GM12864 (cell line): ENCODE results near the gene CLEC1A.

Experiments
- DNase-seq: peaks from one replicate; pipeline ENCODE4 v3.0.0-alpha.2; 2011; ENCODE audit warnings: low read depth
- H3K4me3 ChIP-seq: 2 replicates; pipeline ENCODE4 v1.5.1; 2011; ENCODE audit warnings: mild to moderate bottlenecking, low read depth, low read length, control low read depth
- TF ChIP-seq, protein P1 (sequence below): IDR thresholded peaks from 2 replicates; pipeline ENCODE4 v1.5.1; 2011; ENCODE audit warnings: low read depth, mild to moderate bottlenecking, moderate library complexity, low read length, control low read depth, inconsistent platforms; ENCODE audit errors: missing control alignments

Gene CLEC1A

DNA sequence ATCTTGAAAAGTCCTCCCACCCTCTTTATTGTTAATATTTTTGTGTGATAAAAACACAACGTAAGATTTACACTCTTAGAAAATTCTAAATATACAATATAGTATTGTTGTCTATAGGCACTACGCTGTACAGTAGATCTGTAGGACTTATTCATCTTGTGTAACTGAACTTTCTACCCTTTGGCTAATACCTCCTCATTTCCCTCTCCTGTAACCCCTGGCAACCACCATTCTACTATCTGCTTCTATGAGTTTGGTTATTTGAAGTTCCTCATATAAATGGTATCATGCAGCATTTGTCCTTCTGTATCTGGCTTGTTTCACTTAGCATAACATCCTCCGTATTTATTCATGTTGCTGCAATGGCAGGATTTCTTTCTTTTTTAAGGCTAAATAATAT, 73.5 kb downstream of the CLEC1A start:
- no peak overlapping the region for H3K4me3 ChIP-seq
- DNase-seq, result no peak
- TF ChIP-seq, protein P1, sequence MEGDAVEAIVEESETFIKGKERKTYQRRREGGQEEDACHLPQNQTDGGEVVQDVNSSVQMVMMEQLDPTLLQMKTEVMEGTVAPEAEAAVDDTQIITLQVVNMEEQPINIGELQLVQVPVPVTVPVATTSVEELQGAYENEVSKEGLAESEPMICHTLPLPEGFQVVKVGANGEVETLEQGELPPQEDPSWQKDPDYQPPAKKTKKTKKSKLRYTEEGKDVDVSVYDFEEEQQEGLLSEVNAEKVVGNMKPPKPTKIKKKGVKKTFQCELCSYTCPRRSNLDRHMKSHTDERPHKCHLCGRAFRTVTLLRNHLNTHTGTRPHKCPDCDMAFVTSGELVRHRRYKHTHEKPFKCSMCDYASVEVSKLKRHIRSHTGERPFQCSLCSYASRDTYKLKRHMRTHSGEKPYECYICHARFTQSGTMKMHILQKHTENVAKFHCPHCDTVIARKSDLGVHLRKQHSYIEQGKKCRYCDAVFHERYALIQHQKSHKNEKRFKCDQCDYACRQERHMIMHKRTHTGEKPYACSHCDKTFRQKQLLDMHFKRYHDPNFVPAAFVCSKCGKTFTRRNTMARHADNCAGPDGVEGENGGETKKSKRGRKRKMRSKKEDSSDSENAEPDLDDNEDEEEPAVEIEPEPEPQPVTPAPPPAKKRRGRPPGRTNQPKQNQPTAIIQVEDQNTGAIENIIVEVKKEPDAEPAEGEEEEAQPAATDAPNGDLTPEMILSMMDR, result no peak

DNA sequence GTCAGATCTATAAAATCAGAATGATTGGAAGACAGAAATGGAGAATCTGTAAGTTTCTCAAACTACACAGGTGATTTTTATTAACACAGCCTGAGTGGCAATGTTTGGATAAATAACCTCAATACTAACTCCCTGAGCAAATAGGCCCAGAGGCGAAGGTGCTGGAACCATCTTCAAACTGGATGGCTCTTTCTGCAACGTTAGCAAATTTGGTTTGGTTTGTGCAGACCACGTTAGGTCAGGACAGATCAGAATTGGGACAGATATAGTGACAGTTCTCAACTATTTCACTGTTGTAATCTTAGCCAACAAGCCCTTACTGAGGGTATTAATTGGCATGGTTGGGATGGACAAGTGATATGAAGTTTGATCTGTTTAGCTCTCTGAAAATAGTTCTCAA, 77.4 kb downstream of the CLEC1A start:
- DNase-seq, result no peak
- no peak overlapping the region for H3K4me3 ChIP-seq
- TF ChIP-seq, protein P1, result no peak
